TTC549 (cell line): ENCODE data around the gene HCFC1.

ENCODE experiments used
- FAIRE-seq: peaks from 2 replicates; lab custom pipeline; 2012; peaks lifted over from hg19 to GRCh38; lab: Jason Lieb, UNC

Gene HCFC1

DNA sequence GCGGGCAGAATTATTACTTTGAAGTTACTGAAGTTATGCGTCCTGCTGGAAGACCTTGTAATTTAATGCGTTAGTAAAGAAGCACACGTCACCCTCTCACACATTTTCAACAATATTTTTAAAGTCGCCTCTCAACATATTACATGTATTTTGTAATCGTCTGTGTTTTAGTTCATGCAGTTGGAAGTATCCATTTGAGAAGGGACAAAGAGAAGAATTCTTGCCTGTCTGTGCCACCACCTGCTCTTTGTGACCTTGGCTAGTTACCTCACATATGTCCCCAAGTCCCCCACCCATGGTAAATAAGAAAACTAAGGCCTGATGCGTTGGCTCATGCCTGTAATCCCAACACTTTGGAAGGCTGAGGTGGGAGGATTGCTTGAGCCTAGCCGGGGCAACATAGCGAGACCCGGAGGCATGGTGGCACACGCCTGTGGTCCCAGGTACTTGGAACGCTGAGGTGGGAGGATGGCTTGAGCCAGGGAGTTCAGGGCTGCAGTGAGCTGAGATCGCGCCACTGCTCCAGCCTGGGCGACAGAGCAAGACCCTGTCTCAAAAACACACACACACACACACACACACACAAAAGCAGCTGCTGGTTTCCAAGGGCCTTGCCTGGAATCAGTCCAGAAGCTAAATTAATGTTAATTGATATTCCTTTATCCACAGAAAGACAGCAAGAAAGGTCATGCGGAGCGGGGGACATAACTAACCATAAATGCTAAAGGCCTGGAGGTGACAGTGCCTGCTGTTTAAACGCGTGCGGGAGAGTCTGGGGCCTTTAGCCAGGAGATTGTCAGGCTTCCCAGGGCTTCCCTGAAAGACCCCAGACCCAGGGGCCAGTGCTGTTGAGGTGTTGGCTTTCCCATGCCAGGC is 1.7 kb upstream of the HCFC1 start:
- no peak for FAIRE-seq

DNA sequence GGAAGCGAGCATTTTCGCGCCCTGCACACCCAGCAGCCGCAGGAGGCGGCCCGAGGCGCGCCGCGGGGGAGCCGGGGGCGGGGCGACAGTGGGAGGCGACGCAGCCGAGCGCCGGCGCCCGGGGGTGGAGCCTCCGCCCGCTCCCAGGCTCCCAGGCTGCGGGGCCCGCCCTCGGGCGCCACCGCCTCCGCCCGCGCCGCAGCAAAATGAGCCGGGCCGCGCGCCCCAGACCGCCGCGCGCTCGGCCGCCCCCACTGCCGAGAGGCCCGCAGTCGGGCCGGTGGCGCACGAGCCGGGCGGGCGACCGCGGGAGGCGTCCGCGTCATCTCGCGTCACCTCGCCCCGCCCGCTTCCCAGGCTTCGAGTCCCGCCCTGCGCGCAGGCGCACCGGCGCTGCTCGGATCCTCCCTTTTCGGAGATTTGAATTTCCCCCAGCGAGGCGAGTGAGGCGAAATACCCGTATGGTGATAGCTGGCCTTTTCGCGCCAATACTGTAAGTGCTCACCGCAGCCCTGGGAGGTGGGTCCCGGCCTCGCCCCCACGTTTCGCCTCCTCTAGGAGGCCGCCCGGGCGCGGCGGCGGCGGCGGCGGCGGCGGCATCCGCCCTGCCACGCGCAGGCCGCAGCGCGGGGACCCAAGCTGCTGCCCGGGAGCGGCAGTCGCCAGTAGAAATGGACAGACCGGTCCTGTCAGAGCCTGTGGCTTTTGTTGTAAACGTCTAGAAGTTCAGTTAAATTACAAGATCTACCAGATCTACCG is 929 bp upstream of the HCFC1 start, which contains the start of gene TMEM187:
Gene TMEM187 (plus strand): TSS at position 387 of the 759 bp plus-strand sequence. CDS start 9,309 bp downstream, outside the sequence.
- FAIRE-seq = no peak

DNA sequence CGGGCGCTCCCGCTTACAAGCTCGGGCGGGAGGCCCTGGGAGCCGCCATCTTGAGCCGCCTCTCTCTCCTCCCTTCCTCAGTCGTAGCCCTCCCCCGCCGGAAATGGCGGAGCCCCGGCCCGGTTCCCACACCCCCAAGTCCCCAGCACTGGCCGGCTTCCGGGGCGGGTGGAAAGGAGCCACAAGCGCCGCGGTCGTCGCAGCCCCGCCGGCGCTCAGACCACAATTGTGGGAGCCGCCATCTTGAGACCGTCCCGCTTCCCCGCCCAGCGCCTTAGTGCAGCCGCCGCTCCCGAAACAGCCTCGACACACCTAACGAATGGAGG is 531 bp downstream of the HCFC1 start:
- no peak for FAIRE-seq

DNA sequence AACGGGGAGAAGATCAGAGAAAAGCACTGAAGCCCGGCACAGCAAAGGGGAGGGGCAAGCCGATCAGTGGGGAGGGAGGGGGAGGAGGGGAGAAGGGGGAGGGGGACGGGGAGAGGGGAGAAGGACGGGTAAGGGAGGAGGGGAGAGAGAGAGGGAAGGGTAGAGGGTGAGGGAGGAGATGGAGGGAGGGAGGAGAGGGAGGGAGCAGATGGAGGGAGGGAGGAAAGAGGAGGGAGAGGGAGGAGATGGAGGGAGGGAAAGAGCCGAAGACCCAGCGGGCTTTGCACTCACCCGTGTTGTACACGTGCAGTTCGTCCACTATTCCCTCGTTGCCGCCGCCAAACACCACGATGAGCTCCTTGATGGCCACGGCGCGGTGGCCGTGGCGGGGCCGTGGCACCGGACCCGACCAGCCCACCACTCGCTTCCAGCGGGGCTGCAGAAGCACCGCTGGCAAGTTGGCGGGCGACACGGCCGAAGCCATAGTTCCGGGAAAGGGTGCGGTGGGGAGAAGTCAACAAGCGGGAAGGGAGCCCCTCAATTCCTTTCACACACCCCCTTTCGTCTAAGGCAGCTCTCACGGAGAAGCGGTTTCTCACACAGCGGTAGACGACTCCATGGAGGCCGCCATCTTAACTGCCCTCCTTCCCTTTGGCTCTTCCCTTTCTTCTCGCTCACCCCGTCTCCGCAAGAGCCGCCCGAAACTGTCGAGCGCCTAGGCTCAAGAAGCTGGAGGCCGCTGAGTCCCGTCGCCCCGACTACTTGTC is 1.1 kb downstream of the HCFC1 start:
- no peak for FAIRE-seq

DNA sequence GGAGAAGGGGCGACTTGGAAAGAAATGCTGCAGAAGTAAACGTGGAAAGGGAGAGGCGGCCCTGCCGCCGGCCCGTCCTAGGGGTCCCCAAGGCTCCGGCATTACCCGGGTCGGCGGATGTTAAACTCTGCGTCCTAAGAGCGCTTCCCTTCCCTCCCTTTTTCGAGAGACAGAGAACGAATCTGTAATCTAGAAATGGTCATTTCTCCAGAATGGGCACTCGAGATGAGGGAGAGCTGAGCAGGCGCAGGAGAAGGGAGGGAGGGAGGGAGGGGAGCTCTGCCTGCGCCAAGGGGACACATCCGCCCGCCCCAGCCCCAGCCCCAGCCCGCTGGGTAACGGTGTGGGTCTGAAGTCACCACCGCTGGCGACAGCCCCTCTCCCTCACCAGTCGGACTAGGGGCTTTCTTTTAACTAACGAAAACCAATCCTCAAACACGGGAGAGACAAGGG is 1.7 kb downstream of the HCFC1 start:
- FAIRE-seq = no peak

DNA sequence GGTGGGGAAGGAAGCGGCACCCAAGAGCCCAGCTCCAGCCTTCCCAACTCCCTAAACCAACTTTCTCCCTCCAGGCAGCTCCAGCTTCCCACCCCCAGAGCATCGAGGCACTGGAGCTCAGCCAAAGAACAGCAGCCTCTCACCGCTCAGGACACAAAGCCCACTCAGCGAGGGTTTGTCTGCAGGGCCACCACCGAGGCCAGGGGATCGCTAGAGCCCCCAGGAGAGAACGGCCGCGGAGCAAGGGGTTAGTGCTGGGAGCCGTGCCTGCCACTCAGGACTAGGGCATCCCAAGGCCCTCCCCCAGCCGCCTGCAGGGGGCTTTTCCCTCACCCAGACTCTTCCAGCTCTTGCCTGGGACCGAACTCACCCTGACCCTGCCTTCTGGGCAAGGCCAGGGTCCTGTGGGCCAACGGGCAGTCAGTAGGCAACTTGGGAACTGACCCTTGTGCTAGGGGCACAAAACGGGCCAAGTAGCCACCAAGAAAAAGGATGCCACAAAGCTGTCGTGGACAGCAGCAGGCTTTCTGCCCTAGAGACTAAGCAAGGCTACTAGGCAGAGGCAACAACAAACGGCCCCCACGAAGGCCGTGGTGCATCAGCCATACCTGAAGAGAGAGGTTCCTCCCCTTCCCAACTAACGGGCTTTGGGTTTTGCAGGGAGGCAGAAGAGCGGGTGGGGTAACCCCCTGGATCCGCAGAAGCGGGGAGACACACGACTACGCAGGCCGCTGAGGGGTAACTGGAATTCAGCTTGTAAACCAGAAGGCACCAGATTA is 2.3 kb downstream of the HCFC1 start:
- FAIRE-seq = no peak

DNA sequence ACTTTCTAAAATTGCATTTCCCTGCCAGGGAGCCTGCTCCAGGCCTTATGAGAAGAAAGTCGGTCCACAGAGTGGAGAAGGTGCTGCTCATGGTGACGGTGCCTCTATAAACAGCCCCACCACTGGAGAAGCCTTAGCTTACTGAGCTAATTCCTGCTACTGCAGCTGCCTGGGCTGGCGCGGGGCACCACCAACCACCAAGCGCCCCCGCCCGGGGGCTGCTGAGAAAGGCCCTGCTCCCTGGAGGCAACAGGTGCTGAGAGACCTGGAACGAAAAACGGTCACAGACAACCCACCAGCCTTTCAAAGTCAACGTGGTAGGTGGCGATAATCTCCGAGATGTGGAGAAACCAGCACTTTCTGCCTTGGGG is 2.9 kb downstream of the HCFC1 start:
- FAIRE-seq = no peak

DNA sequence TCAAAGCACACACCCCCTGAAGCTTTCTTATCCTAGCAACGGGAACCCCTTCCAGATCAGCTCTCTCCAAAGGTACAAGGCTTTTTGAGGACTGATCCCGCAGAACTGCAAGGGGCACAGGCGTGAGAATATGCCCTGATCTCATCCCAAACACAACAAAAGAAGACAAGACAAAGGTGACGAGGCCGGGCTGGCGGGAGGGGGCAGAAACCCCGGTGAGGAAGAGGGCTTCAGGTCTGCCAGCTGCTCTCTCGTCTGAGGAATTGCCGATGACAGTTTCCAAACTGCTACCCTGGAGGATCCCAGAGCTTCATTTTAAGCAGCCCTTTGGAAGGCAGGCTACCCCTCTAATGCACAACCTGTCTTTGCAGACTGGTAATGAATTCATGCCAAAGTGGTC is 3.4 kb downstream of the HCFC1 start:
- FAIRE-seq = no peak

DNA sequence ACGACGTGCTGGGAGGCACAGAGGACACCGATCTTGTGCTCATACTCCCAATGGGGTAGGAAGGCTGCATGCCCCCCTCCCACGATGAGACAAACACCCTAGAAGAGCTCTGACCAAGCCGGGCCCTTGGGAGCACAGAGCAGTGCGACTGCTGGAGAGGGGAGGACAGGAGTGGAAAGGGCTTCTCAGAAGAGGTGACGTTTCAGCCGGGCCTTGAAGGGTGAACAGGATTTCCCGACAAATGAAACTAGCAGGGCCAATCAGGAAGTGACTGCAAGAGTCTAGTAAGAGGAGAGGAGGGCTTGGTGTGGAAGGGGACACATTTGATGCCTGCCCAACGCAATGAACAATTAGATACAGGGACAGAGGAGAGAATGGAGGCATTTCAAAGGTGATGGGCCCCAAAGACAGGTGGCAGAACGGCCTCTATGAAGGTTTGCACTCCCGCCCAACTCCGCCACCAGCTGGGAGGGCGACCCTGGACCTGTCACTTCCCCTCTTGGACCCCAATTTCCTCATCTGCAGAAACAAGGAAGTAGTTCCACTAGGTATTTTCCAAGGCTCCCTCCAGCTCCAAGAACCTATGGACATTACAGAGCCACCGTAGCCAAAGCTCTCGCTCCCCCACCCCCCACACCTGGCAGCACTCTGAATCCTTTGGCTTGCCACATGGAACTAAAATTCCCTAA is 3.9 kb downstream of the HCFC1 start:
- no peak for FAIRE-seq

DNA sequence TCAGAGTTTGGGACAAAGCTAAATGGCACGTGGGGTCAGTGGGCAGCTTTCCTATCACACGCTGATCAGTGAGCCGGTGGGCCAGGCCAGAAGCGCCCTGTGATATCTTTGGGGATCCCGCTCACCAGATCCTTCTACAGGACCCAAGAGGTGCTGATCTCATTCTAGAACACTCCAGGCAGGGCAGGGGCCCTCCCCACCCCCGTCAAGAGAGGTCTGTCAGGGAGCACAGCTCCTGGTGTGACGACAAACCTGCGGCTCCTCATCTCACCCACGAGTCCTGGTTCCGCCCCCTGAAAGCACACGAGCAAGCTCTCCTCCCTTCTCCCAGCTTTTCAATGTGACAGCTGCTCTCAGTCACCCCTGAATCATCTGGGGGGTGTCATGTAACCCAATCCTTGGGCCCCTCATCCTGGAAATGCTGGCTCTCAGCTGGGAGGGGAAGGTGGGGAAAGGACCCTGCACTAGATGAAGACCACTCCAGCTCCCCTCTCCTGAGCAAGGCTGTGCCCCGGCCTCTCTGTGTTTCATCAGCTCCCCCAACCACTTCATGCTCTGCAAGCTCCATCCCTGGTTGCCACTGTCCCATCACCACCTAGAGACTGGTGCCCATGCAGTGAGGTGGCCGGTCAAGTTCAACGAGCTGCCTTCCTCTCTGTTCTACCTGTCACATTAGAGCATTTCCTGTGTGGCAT is 4.6 kb downstream of the HCFC1 start:
- FAIRE-seq = no peak

DNA sequence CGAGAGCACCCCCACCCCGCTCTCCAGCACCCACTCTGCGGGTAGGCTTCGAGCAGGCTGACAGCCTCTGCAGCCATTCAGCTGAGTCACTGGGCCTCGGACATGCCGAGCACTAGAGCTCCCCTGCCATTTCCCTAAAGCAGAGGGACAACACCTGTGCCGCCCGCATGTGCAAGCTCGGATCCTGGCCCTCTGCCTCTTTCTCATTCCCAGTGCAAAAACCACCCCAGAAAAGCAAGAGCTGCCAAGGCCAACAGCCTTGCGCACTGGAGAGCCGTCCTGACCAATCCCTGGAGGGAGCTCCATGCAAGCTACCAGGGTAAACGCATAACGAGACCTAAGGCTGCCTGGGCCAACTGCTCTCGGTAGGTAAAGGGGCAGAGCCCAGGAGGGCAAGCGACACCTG is 5.3 kb downstream of the HCFC1 start:
- no peak for FAIRE-seq

DNA sequence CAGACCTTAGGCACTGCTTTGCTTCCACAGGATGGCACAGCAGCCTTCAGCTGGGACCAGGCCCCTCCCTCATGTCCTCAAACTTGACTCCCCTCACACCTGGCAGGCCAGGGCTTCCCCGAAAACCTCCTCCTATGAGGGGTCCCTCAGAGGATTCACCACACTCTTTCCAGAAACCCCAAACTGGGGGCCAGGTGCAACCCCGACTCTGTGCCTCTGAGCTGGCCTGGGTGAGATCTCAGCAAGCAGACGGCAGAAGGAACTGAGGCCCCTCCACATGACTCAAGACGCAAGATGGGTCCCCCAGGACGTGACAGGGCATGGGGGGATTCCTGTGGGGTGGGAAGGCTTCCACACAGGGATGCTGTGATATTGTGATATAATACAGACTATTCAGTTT is 6.2 kb downstream of the HCFC1 start:
- no peak for FAIRE-seq

DNA sequence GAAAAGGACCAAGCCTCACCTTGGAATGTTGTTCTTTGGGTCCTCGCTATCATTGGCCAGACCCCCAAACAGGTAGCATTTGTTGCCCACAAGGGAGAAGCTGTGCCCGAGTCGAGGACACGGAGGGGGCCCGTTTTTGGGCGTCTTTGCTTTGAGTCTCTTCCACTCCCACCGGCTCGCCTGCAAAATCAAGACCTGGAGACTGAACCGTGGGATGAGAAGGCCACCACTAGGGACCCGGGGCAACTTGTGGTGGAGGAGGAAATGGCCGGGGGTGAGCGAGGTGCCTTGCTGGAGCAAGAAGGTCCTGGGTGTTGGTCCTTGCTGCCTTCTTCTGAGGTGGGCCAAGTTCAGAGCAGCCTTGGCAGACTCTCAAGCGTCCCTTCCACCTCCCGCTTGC is 7.5 kb downstream of the HCFC1 start:
- no peak for FAIRE-seq

DNA sequence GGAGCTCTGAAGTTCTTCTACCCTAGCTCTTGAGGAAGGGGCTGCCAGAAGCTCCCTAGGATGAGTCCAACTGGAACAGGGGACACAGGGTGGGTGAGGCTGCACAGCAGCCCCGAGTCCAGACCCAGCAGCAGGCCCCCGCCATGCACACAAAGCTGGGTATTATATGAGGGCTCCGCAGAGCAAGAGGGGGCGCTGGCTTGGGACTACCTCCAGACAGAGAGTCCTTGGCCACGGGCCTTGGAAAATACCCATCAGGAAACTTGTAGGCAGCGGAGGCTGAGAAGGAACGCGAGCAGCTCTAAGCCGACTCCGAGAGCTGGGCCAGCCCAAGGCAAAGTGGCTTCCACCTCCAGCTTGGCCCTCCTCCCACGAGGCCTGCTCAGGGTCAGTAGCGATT is 8.1 kb downstream of the HCFC1 start:
- no peak for FAIRE-seq

DNA sequence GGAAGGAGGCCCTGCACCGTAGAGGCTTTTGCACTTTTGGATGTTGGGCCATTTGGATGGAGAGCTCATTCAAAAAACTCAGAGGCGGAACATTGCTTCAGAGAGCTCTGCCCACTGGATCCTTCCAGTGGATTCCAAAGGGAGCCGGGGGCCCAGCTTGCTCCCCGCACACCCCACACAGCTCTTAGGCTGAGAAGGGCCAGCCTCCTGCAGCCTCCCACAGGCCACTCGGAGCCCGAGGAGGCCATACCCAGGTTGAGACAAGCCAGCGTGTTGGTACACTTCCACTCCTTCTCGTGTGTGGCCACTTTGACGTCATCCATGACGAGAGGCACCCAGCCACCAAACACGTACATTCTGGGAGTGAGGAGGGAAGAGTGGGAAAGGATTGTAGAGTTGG is 10.3 kb downstream of the HCFC1 start:
- no peak for FAIRE-seq

DNA sequence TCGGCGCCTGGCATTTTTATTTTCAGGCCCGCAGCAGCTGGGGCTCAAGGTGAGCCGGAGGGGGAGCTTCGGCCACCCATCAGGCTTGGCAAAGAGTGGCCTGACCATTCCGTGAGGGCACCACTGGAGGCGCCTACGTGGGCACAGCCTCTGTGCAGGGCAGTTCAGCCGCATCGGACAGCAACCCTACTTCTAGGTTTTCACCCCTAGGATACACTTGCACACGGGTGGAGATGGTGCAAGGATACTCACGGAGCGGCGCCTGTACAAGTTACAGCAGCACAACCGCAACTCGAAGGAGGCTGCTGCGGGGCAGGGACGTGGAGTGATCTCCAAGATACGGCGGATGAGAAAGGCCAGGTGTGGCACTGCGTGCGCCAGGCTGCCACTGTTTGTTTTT is 10.8 kb downstream of the HCFC1 start:
- no peak for FAIRE-seq

DNA sequence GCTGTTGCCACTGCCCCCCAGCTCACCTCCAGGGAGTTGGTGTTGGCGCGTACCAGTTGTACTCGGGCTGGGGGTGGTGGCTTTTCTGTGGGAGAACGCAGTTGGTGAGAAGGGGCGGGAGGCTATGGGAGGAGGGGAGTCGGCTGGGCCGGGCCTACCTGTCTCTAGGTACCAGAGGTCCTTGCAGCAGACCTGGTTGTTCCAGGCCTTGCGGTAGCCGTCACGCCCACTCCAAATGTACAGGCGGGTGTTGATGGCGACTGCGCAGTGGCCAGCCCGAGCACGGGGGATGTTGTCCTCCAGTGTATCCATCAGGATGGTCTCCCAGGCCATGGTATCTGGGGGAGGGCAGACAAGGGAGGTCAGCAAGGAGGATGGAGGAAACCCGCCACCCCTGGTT is 11.5 kb downstream of the HCFC1 start:
- no peak for FAIRE-seq

DNA sequence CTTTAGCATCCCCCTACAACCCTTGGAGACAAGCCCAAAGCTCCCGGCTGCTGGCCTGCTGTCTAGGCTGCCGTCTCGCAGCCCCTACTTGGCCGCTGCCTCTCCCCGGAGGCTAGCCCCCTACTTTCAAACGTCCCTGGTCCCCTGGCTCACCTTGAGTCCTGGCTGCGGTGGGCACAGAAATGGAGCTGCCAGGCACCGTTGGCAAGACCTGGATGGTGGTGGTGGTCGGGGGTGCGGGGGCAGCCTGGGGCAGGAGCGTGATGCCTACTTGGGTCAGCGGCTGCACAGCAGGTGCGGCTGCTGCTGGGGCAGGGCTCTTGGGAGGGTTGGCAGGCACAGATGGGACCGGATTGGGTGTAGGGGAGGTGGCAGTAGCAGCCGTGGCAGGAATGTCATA is 12.0 kb downstream of the HCFC1 start:
- no peak for FAIRE-seq

DNA sequence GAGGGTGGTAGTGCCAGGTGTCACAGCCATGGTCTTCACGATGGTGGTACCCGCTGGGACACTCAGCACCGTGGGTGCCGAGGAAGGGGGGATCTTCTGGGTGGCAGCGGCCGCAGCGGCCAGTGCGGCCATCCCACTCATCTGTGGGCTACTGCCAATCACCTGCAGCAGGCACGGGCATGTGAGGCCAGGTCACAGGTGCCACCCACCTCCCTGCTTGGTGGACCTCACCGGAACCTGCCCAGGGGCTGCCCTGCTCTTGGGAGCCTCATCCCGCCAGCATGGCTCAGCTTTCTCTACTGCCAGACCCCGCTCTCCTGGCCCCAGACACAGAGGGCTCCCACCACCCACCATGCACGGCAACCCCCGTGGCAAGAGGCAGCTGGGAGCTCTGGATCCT is 13.0 kb downstream of the HCFC1 start:
- no peak for FAIRE-seq

DNA sequence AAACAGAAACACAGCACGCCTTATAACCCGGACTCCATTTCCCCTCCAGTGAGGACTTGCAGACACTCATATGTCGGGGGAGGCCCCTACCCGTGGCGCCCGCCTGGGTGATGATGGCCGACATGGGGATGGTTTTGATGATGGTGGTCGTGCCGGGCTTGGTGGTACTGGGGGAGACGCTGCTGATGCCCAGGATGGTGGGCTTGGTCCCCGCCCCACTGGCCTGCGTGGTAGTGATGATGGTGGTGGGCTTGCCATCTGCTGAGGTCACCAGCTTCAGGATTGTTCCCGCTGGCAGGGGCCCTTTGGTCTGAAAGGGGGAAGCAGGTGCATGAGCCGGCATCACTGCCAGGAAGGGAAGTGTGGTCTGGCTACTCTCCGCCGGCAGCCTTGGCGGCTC is 14.4 kb downstream of the HCFC1 start:
- no peak for FAIRE-seq
